Tibial artery (tissue), 4 donors: ENCODE results near the gene DYNLT1.

Experiments
- DNase-seq, 2 donors: peaks; one replicate each; pipeline ENCODE4 v3.0.0-alpha.2; 2019
- H3K27ac ChIP-seq, 2 donors: fragments of 200-600 bp; sonication (generic) in 1 of 2; 1 replicate in 1 of 2; 2 replicates in 1 of 2; pipeline ENCODE4 v1.5.1; 2018 to 2019; ENCODE audit warnings: mild to moderate bottlenecking in 1 of 2
- H3K27me3 ChIP-seq, 2 donors: fragments of 200-600 bp; sonication (generic) in 1 of 2; one replicate each; pipeline versions ENCODE4 v1.5.1 to v1.6.0; 2016 to 2019
- H3K36me3 ChIP-seq, 3 donors: fragments of 200-600 bp; sonication (generic) in 2 of 3; one replicate each; pipeline ENCODE4 v1.5.1; 2016 to 2019; ENCODE audit warnings: mild to moderate bottlenecking in 2 of 3
- H3K4me1 ChIP-seq, 4 donors: fragments of 200-600 bp; sonication (generic) in 2 of 4; 1 replicate in 3 of 4; 2 replicates in 1 of 4; pipeline ENCODE4 v1.5.1; 2016 to 2019
- H3K4me3 ChIP-seq, 2 donors: fragments of 200-600 bp; sonication (generic) in 1 of 2; 1 replicate in 1 of 2; 2 replicates in 1 of 2; pipeline ENCODE4 v1.5.1; 2018 to 2019; ENCODE audit warnings: mild to moderate bottlenecking in 2 of 2
- H3K9me3 ChIP-seq, 3 donors: fragments of 200-600 bp; sonication (generic) in 1 of 3; one replicate each; pipeline ENCODE4 v1.5.1; 2016 to 2019
- intact Hi-C: fragments of 100-400 bp; cut with DNase I; formaldehyde crosslinking; loops from one replicate; pipeline ENCODE4 v1.15.0; 2023; ENCODE audit warnings: low total_unique reads
- TF ChIP-seq, protein P1 (sequence below), 2 experiments: fragments of 200-600 bp in 1 of 2; fragments of 450-650 bp in 1 of 2; IDR thresholded peaks; one replicate each; pipeline ENCODE4 v1.5.1; 2017 to 2019; ENCODE audit warnings: antibody characterized with exemption in 2 of 2, mild to moderate bottlenecking in 1 of 2, moderate library complexity in 1 of 2

Gene DYNLT1

DNA sequence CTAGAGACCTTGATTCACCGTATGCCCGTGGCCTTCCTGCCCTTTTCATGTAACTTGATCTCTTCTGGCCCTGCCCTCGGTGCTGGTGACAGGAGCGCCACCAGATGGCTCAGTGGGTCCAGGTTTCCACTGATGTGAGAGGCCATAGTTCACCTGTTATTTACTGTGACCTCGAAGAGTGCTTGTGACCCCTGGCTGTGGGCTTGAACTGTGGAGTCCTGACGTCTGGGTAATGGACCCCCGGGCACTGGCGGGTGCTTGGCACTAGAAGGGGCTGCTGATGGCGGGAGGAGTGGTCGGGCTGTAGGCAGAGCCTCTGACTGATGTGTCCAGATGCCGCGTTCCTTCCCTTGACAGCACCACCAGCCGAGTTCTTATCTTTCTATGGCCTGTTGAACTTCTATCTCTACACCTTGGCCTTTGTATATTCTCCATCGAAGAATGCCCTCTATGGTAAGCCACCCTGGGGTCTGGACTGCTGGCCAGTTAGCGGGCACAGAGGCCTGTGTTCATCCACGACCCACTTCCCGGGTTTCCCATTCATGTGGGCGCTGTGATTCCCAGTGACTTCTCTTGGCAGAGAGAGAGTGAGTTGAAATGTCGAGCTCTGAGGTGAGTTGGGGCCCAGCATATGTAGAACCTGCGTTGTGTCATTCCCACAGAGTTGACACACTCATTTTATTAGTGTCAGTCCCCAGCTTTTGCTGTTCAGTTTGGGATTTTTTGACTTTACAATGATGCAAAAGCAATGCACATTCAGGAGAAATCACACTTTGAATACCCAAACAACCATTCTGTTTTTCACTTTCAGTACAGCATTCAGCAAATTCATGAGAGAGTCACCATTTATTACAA, 14.9 kb downstream of the DYNLT1 start:
- peak overlapping the region; percentile 94 for H3K27ac ChIP-seq
- H3K36me3 ChIP-seq: peaks cover 0 to 44% (median 6%) of the 10 kb centered on the region in 3 donors
- H3K27me3 ChIP-seq: no peaks in the 10 kb centered on the region
- H3K4me1 ChIP-seq: peaks cover 0 to 61% (median 35%) of the 10 kb centered on the region in 4 donors
- H3K4me3 ChIP-seq: no peak overlapping the region
- intact Hi-C loops: no loop called here
- no peaks in the 10 kb centered on the region for H3K9me3 ChIP-seq
- TF ChIP-seq, protein P1, sequence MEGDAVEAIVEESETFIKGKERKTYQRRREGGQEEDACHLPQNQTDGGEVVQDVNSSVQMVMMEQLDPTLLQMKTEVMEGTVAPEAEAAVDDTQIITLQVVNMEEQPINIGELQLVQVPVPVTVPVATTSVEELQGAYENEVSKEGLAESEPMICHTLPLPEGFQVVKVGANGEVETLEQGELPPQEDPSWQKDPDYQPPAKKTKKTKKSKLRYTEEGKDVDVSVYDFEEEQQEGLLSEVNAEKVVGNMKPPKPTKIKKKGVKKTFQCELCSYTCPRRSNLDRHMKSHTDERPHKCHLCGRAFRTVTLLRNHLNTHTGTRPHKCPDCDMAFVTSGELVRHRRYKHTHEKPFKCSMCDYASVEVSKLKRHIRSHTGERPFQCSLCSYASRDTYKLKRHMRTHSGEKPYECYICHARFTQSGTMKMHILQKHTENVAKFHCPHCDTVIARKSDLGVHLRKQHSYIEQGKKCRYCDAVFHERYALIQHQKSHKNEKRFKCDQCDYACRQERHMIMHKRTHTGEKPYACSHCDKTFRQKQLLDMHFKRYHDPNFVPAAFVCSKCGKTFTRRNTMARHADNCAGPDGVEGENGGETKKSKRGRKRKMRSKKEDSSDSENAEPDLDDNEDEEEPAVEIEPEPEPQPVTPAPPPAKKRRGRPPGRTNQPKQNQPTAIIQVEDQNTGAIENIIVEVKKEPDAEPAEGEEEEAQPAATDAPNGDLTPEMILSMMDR (IDR thresholded peaks at IDR 0.05): no peak
- peak in 1 of 2 donors; percentile 64 for DNase-seq

DNA sequence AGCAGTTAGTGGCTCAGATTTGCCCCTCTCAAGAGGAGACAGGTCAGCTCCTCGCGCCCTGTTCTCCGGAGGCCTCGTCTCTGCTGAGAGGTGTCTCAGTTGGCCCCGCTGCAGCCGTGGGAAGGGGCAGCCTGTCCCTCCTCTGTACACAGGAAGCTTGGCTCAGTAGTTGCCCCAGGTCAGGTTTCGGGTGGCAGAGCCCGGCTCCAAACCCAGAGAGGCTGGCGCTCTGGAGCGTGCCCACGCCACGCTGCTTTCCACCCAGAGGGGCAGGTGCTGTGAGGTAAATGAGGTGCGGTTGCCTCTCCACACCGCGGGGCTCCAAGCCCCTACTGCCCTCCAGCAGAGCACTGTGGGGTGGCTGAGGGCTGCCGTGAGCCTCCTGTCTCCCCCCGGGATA, 16.0 kb downstream of the DYNLT1 start:
- Histone ChIP-seq H3K4me3 (no peak overlapping the region), H3K27ac (peak overlapping the region; percentile 94), H3K27me3 (no peaks in the 10 kb centered on the region), H3K4me1 (peaks cover 0 to 72% (median 38%) of the 10 kb centered on the region in 4 donors), H3K36me3 (peaks cover 0 to 44% (median 7%) of the 10 kb centered on the region in 3 donors), H3K9me3 (no peaks in the 10 kb centered on the region)
- DNase-seq: peak in 1 of 2 donors; percentile 66
- TF ChIP-seq, protein P1 (IDR thresholded peaks at IDR 0.05): no peak
- intact Hi-C loops: no loop called here

DNA sequence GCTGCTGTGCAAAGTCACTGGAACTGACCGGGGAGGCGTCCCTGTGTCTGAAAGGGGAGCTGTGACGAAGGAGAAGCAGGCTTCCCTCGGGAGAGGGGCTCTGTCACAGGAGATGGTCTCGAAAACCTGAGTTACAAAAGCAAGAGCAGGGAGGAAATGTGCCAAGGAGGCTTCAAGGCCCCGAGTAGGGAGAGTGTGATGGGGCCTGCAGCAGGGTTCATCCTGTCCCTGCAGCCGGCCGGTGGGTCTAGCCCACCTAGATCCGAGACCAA, 16.7 kb downstream of the DYNLT1 start:
- Histone ChIP-seq H3K9me3 (no peaks in the 10 kb centered on the region), H3K4me3 (no peak overlapping the region), H3K27me3 (no peaks in the 10 kb centered on the region), H3K36me3 (peaks cover 0 to 39% (median 3%) of the 10 kb centered on the region in 3 donors), H3K27ac (peak overlapping the region; percentile 94), H3K4me1 (peaks cover 0 to 76% (median 38%) of the 10 kb centered on the region in 4 donors)
- DNase-seq: peak in 1 of 2 donors; percentile 62
- intact Hi-C loops: no loop called here
- TF ChIP-seq, protein P1 (IDR thresholded peaks at IDR 0.05): no peak

DNA sequence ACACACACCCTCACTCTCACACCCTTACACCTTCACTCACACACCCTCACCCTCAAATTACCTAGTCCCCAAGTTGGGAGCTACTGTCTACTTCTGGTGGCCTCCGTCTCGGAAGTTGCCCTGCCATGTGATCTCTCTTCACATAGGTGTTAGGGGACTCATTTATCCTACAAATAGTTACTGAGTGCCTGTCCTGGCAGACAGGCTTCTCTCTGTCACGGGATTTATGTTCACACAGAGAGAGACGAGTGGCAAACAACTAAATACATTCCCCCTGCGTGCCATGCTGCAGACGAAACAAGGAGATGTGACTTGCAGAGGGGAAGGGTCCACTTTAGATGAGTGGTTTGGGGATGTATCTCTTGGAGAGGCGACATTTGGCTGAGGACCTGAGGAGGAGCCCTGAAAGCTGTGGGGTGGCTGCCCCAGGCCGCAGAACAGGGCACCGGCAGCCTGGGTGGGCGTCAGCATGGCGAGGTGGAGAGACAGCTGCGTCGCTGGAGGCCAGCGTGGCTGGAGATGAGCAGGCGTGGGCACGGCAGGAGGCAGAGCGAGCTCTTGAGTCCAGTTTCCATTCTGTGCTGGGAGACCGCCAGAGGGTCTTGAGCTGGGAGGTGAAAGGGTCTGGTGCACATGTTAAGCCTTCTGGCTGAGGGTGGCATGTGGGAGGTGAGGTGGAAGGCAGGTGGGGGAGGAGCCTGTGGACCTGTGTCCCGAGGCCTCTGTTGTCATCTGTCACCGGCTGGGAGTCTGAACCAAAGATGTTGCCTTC, 17.2 kb downstream of the DYNLT1 start:
- no peak for DNase-seq
- peaks cover 0 to 43% (median 3%) of the 10 kb centered on the region in 3 donors for H3K36me3 ChIP-seq
- intact Hi-C loops: no loop called here
- TF ChIP-seq, protein P1 (IDR thresholded peaks at IDR 0.05): no peak
- H3K9me3 ChIP-seq: no peaks in the 10 kb centered on the region
- H3K27me3 ChIP-seq: no peaks in the 10 kb centered on the region
- H3K4me3 ChIP-seq: no peak overlapping the region
- H3K27ac ChIP-seq: peak overlapping the region; percentile 94
- peaks cover 0 to 74% (median 38%) of the 10 kb centered on the region in 4 donors for H3K4me1 ChIP-seq

DNA sequence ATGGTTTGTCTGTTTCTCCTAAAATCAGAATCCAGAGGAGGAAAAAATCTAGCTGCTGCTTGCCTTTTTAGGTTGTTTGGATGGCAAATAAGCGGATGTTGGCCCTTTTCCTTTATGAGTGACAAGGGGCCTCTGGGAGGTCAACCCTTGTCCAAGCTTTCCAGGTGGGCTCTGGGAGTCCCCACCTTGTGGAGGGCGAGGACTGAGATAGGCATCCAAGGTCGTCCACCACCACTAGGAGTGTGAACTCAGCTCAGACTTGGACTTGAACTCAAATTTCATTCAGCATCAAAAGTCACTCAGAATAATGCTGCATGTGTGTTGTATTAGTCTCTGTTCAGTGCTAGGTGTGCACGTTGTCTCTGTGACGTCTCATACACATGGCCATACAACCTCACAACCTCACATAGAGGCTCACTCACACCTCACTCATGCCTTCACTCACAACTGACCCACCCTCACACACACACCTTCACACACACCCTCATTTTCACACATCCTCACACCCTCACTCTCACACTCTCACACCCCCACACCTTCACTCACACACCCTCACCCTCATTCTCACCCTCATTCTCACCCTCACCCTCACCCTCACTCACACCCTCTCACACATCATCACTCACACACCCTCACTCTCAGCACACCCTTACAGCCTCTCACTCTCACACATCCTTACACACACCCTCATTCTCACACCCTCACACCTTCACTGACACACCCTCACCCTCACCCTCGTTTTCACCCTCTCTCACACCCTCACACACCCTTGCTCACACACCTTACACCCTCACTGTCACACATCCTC, 18.0 kb downstream of the DYNLT1 start:
- peak overlapping the region; percentile 94 for H3K27ac ChIP-seq
- intact Hi-C loops: no loop called here
- no peak for DNase-seq
- no peaks in the 10 kb centered on the region for H3K9me3 ChIP-seq
- H3K36me3 ChIP-seq: peaks cover 6 to 48% (median 7%) of the 10 kb centered on the region in 3 donors
- H3K4me1 ChIP-seq: peaks cover 0 to 74% (median 40%) of the 10 kb centered on the region in 4 donors
- TF ChIP-seq, protein P1 (IDR thresholded peaks at IDR 0.05): no peak
- no peak overlapping the region for H3K4me3 ChIP-seq
- H3K27me3 ChIP-seq: no peaks in the 10 kb centered on the region
